Urothelium cell line (cell line): Measurements from ENCODE around the gene UBE2D2.
"Not testable (repeated sequence)": the region's sequence is repeated elsewhere in the genome, so short reads cannot be mapped to it uniquely, and the experiment has no call there.

Experiments used
- DNase-seq: peaks from one replicate; pipeline ENCODE4 v3.0.0; 2011; ENCODE audit warnings: low spot score, mixed read lengths
- FAIRE-seq: peaks from 2 replicates; lab custom pipeline; 2011; peaks lifted over from hg19 to GRCh38; lab: Jason Lieb, UNC

The UBE2D2 gene

DNA sequence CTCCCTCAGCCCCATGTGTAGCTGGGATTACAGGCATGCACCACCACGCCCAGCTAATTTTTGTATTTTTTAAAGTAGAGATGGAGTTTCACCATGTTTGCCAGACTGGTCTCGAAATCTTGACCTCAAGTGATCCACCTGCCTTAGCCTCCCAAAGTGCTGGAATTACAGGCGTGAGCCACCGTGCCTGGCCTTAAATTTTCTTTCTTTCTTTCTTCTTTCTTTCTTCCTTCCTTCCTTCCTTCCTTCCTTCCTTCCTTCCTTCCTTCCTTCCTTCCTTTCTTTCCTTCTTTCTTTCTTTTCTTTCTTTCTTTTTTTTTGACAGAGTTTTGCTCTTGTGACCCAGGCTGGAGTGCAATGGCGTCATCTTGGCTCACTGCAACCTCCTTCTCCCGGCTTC, 14.5 kb upstream of the UBE2D2 start:
- FAIRE-seq, DNase-seq: not testable (repeated sequence)

- no peak for FAIRE-seq
- no peak for DNase-seq
Measured at GRCh38 chr5:139549162-139549894, 11.8 kb upstream of the UBE2D2 start.

DNA sequence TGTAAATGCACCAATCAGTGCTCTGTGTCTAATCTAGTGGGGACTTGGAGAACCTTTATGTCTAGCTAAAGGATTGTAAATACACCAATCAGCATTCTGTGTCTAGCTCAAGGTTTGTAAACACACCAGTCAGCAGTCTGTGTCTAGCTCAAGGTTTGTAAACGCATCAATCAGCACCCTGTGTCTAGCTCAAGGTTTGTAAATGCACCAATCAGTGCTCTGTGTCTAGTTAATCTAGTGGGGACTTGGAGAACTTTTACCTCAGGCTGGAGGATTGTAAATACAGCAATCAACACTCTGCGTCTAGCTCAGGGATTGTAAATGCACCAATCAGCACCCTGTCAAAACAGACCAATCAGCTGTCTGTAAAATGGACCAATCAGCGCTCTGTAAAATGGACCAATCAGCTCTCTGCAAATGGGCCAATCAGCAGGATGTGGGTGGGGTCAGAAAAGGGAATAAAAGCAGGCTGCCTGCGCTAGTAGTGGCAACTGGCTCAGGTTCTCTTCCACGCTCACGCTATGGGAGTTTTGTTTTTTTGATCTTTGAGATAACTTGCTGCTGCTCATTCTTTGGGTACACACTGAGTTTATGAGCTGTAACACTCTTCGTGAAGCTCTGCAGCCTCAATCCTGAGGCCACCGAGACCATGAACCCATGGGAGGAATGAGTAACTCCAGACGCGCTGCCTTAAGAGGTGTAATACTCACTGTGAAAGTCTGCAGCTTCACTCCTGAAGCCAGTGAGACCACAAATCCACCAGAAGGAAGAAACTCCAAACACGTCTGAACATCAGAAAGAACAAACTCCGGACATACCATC, 10.9 kb upstream of the UBE2D2 start:
- FAIRE-seq, DNase-seq: not testable (repeated sequence)

DNA sequence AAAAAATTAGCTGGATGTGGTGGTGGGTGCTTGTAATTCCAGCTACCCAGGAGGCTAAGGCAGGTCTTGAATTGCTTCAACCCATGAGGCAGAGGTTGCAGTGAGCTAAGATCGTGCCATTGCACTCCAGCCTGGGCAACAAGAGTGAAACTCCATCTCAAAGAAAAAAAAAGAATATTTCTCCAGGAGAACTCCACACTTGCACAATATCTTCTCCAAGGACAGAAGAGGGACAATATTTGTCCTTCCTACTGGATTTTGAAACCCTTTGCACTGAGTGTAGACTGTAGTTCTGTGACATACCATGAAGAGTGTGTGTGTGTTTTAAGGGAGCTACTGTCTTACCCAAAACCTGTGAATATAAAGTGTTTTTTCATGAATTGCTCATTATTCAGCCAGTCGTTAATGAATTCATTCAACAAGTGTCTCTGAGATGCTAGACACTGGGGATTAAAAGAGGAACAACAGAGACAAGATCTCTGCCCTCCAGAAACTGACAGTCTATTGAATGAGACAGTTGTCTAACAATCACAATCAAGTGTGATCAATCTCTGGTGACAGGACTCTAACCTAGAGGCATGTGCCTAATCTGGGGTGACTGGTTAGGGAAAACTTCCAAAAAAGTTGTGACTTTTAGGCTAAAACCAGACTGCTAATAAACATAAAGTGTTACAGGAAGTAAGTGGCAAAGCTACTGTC, 9.8 kb upstream of the UBE2D2 start:
- FAIRE-seq: no peak
- no peak for DNase-seq

DNA sequence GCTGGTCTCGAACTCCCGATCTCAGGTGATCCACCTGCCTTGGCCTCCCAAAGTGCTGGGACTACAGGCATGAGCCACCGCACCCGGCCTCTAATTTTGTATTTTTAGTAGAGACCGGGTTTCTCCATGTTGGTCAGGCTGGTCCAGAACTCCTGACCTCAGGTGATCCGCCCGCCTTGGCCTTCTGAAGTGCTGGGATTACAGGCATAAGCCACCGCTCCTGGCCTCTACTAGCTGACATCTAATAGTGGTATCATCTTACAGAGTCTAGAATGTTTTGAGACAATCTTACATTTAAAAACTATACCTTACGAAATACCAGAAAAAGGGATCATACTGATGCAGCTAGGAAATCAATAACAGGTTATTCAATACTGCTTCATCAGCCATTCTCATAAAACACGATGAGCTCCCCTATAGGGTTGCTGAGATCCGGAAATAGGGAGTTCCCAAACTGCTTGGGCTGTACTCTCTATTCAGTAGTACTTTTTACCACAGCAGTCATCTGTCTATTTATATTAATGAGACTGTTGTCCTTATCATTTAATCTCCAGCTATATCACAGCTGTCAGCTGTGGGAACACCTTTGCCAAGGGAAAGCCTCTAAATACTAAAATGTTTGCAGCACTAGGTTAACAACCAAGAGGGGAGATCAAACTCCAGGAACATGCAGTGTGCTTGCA, 8.1 kb upstream of the UBE2D2 start:
- no peak for FAIRE-seq
- no peak for DNase-seq

DNA sequence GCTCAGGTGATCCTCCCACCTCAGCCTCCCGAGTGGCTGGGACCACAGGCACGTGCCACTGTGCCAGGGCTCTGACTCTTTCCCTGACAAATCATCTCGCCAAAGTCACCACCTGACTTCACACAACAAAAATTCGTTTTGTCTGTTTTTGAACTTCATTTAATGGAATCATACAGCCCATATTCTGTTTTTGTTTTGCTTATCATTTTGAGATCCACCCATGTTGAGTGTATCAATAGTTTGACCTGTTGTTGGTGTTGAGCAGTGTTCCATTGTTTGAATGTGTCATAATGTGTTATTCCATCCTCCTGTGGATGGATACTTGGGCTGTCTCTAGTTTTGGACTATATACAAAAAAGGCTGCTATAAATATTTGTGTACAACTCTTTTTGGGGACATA, 6.9 kb upstream of the UBE2D2 start:
- FAIRE-seq (no peak), DNase-seq (no peak)

DNA sequence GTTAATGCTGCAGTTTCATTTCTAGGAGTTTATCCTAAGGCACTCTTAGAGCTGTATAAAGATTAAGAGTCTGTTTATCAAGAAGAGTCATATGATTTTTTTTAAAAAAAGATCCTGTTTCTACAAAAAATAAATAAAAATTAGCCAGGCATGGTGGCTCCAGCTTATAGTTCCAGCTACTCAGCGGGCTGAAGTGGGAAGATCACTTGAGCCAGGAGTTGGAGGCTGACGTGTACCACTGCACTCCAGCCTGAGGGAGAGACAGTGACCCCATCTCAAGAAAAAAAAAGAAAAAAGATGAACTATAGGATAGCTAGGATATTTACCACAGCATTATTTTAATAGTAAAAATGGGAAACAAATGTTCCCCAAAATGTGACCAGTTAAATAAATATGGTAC, 3.3 kb upstream of the UBE2D2 start:
- no peak for FAIRE-seq
- DNase-seq: no peak

GRCh38 chr5:139561655-139562451, 714 bp downstream of the UBE2D2 start:
- DNase-seq (peak; percentile 30), FAIRE-seq (no peak)

- no peak for FAIRE-seq
- DNase-seq: no peak
Measured at GRCh38 chr5:139562847-139563246, 1.7 kb downstream of the UBE2D2 start.

GRCh38 chr5:139565411-139566305, 4.5 kb downstream of the UBE2D2 start:
- no peak for FAIRE-seq
- DNase-seq: no peak

GRCh38 chr5:139566611-139567010, 5.5 kb downstream of the UBE2D2 start:
- DNase-seq: no peak
- FAIRE-seq: no peak

DNA sequence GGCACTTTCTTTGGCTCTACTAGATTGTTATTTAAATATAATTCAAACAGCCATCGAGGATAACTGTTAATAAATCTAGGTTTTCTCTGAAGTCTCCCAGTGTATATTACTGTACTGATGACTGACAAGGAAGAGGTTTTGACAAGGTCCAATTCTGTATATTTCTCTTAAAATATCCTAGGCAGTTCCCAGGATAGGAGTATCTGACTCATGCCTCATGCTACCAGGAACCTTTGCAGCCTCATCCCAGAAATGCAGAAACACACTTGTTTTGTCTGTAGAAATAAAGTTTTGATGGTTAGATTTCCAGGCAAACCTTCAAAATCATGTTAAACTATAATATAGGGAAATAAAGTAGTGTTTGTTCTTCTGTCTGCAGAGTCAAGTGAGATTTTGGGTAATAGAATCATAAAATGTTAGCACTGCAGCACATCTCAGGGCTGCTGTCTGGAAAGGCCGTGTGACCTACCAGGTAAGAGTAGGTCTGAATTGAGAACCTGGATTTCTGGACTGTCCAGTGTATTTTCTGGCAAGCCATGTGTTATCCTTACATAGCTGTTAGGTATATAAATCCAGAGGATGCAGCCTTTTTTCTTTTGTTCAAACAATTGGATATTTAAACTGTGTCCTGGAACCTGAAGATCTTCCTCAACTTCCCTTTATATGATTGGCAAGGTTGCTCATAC, 8.3 kb downstream of the UBE2D2 start:
- FAIRE-seq: no peak
- DNase-seq: no peak

DNA sequence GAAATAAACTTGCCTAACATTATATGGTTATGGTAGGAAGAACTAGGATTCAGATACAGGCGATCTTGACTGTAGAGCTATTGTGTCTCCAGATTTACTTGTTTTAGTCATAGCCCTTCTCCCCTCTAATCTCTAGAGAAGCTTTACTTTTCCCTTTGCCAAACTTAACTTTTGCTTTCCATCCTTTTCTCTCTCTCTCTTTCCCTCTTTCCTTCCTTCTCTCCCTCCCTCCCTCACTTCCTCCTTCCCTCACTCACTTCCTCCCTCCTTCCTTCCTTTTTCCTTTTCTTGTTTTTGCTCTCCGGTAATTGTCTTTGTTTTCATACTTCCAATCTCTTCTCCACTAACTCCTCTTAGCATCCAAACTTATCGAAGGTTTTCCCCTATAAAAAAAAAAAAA, 10.4 kb downstream of the UBE2D2 start:
- DNase-seq: no peak
- FAIRE-seq: no peak

DNA sequence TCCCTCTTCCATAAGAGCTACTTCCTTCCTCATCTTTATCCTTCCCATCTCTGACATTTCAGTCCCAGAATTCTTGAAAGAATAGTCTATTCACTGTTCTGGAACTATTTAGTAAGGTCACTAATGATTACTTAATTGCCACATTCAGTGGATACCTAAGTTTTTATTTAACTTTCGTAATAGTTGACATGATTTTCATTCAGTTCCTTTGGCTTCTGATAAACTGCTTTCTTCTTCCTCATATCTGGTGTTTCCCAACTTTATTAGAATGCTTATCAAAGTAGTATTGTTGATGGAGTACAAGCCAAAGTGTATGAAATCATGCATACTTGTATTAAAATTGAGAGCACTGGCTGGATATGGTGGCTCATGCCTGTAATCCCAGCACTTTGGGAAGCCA, 10.8 kb downstream of the UBE2D2 start:
- no peak for DNase-seq
- FAIRE-seq: no peak

GRCh38 chr5:139574641-139575312, 13.6 kb downstream of the UBE2D2 start:
- FAIRE-seq (no peak), DNase-seq (peak; percentile 14)

GRCh38 chr5:139575313-139575646, 14.1 kb downstream of the UBE2D2 start:
- FAIRE-seq (no peak), DNase-seq (no peak)

GRCh38 chr5:139575751-139576150, 14.6 kb downstream of the UBE2D2 start:
- DNase-seq (no peak), FAIRE-seq (no peak)

DNA sequence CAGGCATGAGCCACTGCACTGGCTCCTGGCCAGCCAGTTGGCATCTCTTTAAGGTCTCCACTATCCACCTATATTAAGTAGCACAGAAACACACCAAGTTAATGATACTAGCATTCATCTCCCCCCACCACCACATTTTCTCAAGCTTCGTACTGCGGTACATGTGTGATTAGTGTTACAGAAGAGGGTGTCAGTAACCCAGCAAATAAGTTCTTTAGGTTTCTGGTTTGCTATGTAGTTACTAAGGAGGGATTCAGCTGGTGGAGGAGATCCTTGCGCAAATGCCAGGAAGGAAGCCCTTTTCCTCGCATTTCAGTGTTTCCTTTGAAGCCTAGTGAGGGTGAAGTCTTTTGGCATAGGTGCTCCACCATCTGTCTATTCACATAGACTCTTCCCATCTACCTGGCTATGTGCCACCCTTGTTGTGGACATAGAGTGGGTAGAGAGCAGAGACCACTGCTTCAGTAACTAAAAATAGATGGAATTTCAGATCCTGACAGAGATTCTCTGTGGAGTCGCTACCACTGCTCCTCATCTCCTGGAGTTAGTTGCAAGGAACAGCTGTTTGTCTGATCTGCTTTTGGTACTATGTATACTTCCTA, 16.7 kb downstream of the UBE2D2 start:
- no peak for FAIRE-seq

More for the DNA sequence above, 16.7 kb downstream of the UBE2D2 start:
- no peak for DNase-seq
